Measurements from ENCODE around the gene PARP12.

- TF ChIP-seq, protein P1, sequence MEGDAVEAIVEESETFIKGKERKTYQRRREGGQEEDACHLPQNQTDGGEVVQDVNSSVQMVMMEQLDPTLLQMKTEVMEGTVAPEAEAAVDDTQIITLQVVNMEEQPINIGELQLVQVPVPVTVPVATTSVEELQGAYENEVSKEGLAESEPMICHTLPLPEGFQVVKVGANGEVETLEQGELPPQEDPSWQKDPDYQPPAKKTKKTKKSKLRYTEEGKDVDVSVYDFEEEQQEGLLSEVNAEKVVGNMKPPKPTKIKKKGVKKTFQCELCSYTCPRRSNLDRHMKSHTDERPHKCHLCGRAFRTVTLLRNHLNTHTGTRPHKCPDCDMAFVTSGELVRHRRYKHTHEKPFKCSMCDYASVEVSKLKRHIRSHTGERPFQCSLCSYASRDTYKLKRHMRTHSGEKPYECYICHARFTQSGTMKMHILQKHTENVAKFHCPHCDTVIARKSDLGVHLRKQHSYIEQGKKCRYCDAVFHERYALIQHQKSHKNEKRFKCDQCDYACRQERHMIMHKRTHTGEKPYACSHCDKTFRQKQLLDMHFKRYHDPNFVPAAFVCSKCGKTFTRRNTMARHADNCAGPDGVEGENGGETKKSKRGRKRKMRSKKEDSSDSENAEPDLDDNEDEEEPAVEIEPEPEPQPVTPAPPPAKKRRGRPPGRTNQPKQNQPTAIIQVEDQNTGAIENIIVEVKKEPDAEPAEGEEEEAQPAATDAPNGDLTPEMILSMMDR (IDR thresholded peaks at IDR 0.05; ENCODE audit: insufficient read depth, low read depth, low read length), result no peak
- no peak for TF ChIP-seq EZH2 (IDR thresholded peaks at IDR 0.05; ENCODE audit: insufficient read depth, low read length)
Observed at GRCh38 chr7:140016540-140016939, 46.2 kb downstream of the PARP12 start.
